A549 (cell line): ENCODE results near the gene SYCP3. TPM values are rescaled to one million over a fixed set of nuclear protein-coding genes. Genes with fewer than 3 reads are reported as not detected.

Source experiments
- ATAC-seq, 2 experiments: fragments of 200-7000 bp in 1 of 2; fragments of >200 bp in 1 of 2; cut with Nextera tagmentation in 1 of 2; cut with Tn5 transposase in 1 of 2; 3 replicates each; pipeline versions ENCODE4 v1.8.0 to v1.9.1; 2018 to 2020; ENCODE audit warnings: mild to moderate bottlenecking in 1 of 2, moderate library complexity in 1 of 2
- CTCF ChIA-PET: fragments of 300-600 bp; sonication (Branson Sonifier 250); formaldehyde crosslinking; extraction: SDS; loops from one replicate; lab custom pipeline; 2021; ENCODE audit warnings: antibody characterized with exemption, inconsistent platforms; lab: Yijun Ruan, JAX
- POLR2A ChIA-PET: fragments of 350-600 bp; formaldehyde crosslinking; extraction: SDS; loops from one replicate; lab custom pipeline; 2021; ENCODE audit warnings: antibody characterized with exemption, inconsistent platforms; lab: Yijun Ruan, JAX
- DNase-seq, 2 experiments: peaks; one replicate each; pipeline versions ENCODE4 v3.0.0 to v3.0.0-alpha.2; 2011 to 2016; ENCODE audit warnings: low read depth in 1 of 2, low spot score in 1 of 2
- FAIRE-seq: peaks from 2 replicates; lab custom pipeline; 2011; peaks lifted over from hg19 to GRCh38; lab: Jason Lieb, UNC
- H3K27ac ChIP-seq, 2 experiments: fragments of >200 bp; sonication (Bioruptor Twin); formaldehyde crosslinking; 3 replicates each; pipeline ENCODE4 v1.5.1; 2016 to 2017
- H3K4me1 ChIP-seq: fragments of >200 bp; sonication (Bioruptor Twin); formaldehyde crosslinking; 3 replicates; pipeline ENCODE4 v1.6.1; 2016
- H3K4me2 ChIP-seq: fragments of >200 bp; sonication (Bioruptor Twin); formaldehyde crosslinking; 3 replicates; pipeline ENCODE4 v1.6.1; 2016
- H3K4me3 ChIP-seq: fragments of >200 bp; sonication (Bioruptor Twin); formaldehyde crosslinking; 3 replicates; pipeline ENCODE4 v1.5.1; 2016
- H3K9me3 ChIP-seq: fragments of >200 bp; sonication (Bioruptor Twin); formaldehyde crosslinking; 3 replicates; pipeline ENCODE4 v1.6.1; 2016
- FOSL2 ChIP-seq, 2 experiments: fragments of 450-650 bp in 1 of 2; fragments of >200 bp in 1 of 2; sonication (Bioruptor Twin) in 1 of 2; formaldehyde crosslinking; IDR thresholded peaks; 2 replicates each; pipeline versions ENCODE4 v1.5.0 to v1.6.1; 2016 to 2020; ENCODE audit warnings: mild to moderate bottlenecking in 1 of 2, moderate library complexity in 1 of 2
- HOXB13 ChIP-seq: fragments of 250-450 bp; sonication (Bioruptor Pico); IDR thresholded peaks from 2 replicates; pipeline ENCODE4 v1.5.0; 2020; ENCODE audit warnings: low read depth, mild to moderate bottlenecking, moderate library complexity
- HOXB5 ChIP-seq: fragments of 250-450 bp; sonication (Bioruptor Pico); IDR thresholded peaks from 2 replicates; pipeline ENCODE4 v1.5.0; 2020; ENCODE audit warnings: mild to moderate bottlenecking, moderate library complexity
- MAZ ChIP-seq: fragments of 150-350 bp; IDR thresholded peaks from 2 replicates; pipeline ENCODE4 v1.6.1; 2014; ENCODE audit warnings: antibody characterized with exemption, low read depth, low read length, borderline replicate concordance
- PHF8 ChIP-seq: fragments of 200-600 bp; sonication (generic); IDR thresholded peaks from 2 replicates; pipeline ENCODE4 v1.6.1; 2016; ENCODE audit warnings: low read depth, mild to moderate bottlenecking, antibody characterized with exemption, moderate library complexity, borderline replicate concordance
- POLR2A ChIP-seq: IDR thresholded peaks from 2 replicates; pipeline ENCODE4 v1.6.1; 2012; ENCODE audit warnings: mild to moderate bottlenecking, low read length
- RAD21 ChIP-seq, 2 experiments: fragments of >200 bp in 1 of 2; sonication (Bioruptor Twin) in 1 of 2; formaldehyde crosslinking in 1 of 2; IDR thresholded peaks in 1 of 2; conservative IDR thresholded peaks in 1 of 2; 2 replicates in 1 of 2; 3 replicates in 1 of 2; pipeline ENCODE4 v1.6.1; 2012 to 2018; ENCODE audit warnings: inconsistent platforms in 1 of 2
- SMC3 ChIP-seq: fragments of >200 bp; sonication (Bioruptor Twin); formaldehyde crosslinking; IDR thresholded peaks from 3 replicates; pipeline ENCODE4 v1.6.1; 2018; ENCODE audit warnings: inconsistent platforms
- WGBS: methylation state at CpG from one replicate; pipeline ENCODE4 v1.1.6; 2017; ENCODE audit errors: missing lambda C conversion rate; 5-methylcytosine and 5-hydroxymethylcytosine counted together
- polyA plus RNA-seq, 4 experiments: library from polyadenylated mRNA; depleted of rRNA in 3 of 4; stranded (reverse); fragments of >200 nt; fragmentation: RNase III in 1 of 4; extraction: RNeasy Plus Mini Kit Qiagen cat#74134 plus additional on column Dnase treatment in 1 of 4; gene quantifications; 2 replicates in 3 of 4; 3 replicates in 1 of 4; pipeline ENCODE4 v1.2.3, GENCODE V29; 2011 to 2017
- TF ChIP-seq, protein P1 (sequence below): fragments of 150-350 bp; IDR thresholded peaks from 2 replicates; pipeline ENCODE4 v1.6.1; 2014; ENCODE audit warnings: low read depth, mild to moderate bottlenecking, low read length
- TF ChIP-seq, protein P2 (sequence below): fragments of >200 bp; sonication (Bioruptor Twin); formaldehyde crosslinking; IDR thresholded peaks from 3 replicates; pipeline ENCODE4 v1.5.1; 2016
- TF ChIP-seq, protein P3 (sequence below): IDR thresholded peaks from 2 replicates; pipeline ENCODE4 v1.6.1; 2012
- TF ChIP-seq, protein P4 (sequence below): IDR thresholded peaks from 2 replicates; pipeline ENCODE4 v1.6.1; 2012; ENCODE audit warnings: low read depth, borderline replicate concordance
- TF ChIP-seq, protein P5 (sequence below): fragments of 450-650 bp; IDR thresholded peaks from 2 replicates; pipeline ENCODE4 v1.6.1; 2014; ENCODE audit warnings: antibody characterized with exemption
- TF ChIP-seq, protein P6 (sequence below): fragments of 250-450 bp; sonication (Bioruptor Pico); IDR thresholded peaks from 2 replicates; pipeline ENCODE4 v1.5.0; 2020; ENCODE audit warnings: low read depth, mild to moderate bottlenecking, moderate library complexity
- TF ChIP-seq, protein P7 (sequence below): IDR thresholded peaks from 2 replicates; pipeline ENCODE4 v1.6.1; 2012

Gene SYCP3
- polyA plus RNA-seq, 2 of the 4 experiments (the other 2 are of a cell fraction): 0.14 to 0.27 TPM

DNA sequence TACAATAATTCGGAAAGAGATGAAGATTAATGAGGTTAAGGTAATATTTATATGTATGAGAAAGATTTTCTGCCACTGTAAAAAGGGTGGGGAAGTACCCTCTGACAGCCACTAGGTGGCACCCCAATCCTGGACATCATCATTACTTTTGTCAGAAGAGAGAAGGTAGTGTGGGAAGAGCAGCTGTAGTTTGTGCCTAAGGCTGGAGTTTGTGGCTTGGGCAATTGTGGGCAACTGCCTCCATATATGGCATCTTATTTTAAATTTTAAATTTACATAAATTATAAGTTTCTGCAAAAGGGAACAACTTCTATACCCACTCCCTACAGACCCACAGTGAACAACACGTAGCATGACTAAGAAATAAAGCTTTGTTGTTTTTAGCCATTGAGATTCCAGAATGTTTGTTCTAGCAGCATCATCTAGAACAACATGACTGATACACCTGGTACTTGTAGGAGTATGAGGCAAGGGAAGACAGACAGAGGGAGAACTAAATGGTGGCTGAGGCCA, 34.4 kb upstream of the SYCP3 start:
- no peaks in the 10 kb centered on the region for H3K4me1 ChIP-seq
- no peaks in the 10 kb centered on the region for H3K9me3 ChIP-seq
- WGBS: 48% methylated on average over 2 of the region's 2 CpGs
- DNase-seq (peak; percentile 65 to 76), FAIRE-seq (peak; percentile 70), ATAC-seq (peak; percentile 86 to 94)
- no peak overlapping the region for H3K4me3 ChIP-seq
- H3K4me2 ChIP-seq: no peak overlapping the region
- no peak overlapping the region for H3K27ac ChIP-seq
- TF ChIP-seq SMC3 (peak; percentile 78), RAD21 (conservative IDR thresholded peaks at IDR 0.05 in 1 of 2, IDR thresholded peaks at IDR 0.05 in 1 of 2) (peak; percentile 91 to 93), POLR2A (no peak), HOXB5 (CRISPR knock-in tag) (no peak), HOXB13 (CRISPR knock-in tag) (no peak), PHF8 (no peak), MAZ (no peak)
- TF ChIP-seq, protein P1, sequence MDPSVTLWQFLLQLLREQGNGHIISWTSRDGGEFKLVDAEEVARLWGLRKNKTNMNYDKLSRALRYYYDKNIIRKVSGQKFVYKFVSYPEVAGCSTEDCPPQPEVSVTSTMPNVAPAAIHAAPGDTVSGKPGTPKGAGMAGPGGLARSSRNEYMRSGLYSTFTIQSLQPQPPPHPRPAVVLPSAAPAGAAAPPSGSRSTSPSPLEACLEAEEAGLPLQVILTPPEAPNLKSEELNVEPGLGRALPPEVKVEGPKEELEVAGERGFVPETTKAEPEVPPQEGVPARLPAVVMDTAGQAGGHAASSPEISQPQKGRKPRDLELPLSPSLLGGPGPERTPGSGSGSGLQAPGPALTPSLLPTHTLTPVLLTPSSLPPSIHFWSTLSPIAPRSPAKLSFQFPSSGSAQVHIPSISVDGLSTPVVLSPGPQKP: no peak
- TF ChIP-seq, protein P2, sequence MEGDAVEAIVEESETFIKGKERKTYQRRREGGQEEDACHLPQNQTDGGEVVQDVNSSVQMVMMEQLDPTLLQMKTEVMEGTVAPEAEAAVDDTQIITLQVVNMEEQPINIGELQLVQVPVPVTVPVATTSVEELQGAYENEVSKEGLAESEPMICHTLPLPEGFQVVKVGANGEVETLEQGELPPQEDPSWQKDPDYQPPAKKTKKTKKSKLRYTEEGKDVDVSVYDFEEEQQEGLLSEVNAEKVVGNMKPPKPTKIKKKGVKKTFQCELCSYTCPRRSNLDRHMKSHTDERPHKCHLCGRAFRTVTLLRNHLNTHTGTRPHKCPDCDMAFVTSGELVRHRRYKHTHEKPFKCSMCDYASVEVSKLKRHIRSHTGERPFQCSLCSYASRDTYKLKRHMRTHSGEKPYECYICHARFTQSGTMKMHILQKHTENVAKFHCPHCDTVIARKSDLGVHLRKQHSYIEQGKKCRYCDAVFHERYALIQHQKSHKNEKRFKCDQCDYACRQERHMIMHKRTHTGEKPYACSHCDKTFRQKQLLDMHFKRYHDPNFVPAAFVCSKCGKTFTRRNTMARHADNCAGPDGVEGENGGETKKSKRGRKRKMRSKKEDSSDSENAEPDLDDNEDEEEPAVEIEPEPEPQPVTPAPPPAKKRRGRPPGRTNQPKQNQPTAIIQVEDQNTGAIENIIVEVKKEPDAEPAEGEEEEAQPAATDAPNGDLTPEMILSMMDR: peak; percentile 97
- TF ChIP-seq, protein P3, sequence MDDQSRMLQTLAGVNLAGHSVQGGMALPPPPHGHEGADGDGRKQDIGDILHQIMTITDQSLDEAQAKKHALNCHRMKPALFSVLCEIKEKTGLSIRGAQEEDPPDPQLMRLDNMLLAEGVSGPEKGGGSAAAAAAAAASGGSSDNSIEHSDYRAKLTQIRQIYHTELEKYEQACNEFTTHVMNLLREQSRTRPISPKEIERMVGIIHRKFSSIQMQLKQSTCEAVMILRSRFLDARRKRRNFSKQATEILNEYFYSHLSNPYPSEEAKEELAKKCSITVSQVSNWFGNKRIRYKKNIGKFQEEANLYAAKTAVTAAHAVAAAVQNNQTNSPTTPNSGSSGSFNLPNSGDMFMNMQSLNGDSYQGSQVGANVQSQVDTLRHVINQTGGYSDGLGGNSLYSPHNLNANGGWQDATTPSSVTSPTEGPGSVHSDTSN: no peak
- TF ChIP-seq, protein P4, sequence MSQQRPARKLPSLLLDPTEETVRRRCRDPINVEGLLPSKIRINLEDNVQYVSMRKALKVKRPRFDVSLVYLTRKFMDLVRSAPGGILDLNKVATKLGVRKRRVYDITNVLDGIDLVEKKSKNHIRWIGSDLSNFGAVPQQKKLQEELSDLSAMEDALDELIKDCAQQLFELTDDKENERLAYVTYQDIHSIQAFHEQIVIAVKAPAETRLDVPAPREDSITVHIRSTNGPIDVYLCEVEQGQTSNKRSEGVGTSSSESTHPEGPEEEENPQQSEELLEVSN: no peak
- CTCF ChIA-PET: interaction anchor here (0.6 to 3.6 kb wide), 39 partner anchors 8 to 1775 kb away, joined by 3 to 78 read pairs (median 4); partner anchors contain the start of genes ARL1 and GNPTAB
- POLR2A ChIA-PET: interaction anchor here (0.6 to 1.2 kb wide), 3 partner anchors 56 to 66 kb away, joined by 3 to 6 read pairs (median 4); partner anchors contain the start of gene GNPTAB

DNA sequence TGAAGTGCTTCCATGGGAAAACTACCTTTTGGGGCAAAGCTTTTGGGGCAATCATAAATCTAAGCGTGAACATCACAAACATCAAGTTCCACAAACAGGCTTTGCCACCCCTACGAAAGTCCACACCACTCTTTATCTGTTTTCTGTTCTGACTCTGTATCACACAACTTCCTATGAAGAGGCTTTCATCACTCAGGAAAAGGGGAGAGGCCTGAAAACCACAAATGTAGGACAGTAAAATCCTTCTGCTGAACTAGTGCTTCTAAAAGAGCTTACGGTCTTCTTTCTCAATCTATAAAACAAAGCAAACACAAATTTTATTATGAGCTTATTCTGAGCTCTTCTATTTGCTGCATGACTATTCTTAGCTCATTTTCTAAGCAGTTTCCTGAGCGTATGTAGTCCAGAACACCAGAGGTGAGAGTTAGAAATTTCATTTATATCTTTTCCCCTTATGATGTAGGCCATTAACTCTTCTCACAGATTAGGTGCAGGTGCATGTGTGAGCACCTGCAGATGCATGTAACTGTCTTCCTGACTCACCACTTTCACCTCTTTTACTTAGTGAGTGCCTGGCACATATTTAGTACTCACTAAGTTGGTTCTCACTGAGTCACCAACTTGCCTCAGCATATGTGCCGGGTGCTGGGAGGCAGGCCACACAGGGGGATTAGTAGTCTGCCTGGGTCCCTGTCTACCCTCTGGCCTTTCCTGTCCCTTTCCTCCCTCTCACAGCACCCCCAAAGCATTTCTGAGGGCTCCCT, 32.9 kb upstream of the SYCP3 start:
- Histone ChIP-seq H3K27ac (no peak overlapping the region), H3K4me3 (no peak overlapping the region), H3K4me1 (no peaks in the 10 kb centered on the region), H3K9me3 (no peaks in the 10 kb centered on the region), H3K4me2 (no peak overlapping the region)
- 89% methylated on average over 5 of the region's 5 CpGs for WGBS
- FAIRE-seq (no peak), ATAC-seq (no peak), DNase-seq (no peak)
- CTCF ChIA-PET: interaction anchor here (0.9 to 3.6 kb wide), 13 partner anchors 9 to 1039 kb away, joined by 3 to 78 read pairs (median 14); partner anchors contain the start of gene GNPTAB
- TF ChIP-seq, protein P1: no peak
- TF ChIP-seq, protein P5, sequence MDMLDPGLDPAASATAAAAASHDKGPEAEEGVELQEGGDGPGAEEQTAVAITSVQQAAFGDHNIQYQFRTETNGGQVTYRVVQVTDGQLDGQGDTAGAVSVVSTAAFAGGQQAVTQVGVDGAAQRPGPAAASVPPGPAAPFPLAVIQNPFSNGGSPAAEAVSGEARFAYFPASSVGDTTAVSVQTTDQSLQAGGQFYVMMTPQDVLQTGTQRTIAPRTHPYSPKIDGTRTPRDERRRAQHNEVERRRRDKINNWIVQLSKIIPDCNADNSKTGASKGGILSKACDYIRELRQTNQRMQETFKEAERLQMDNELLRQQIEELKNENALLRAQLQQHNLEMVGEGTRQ: no peak
- TF ChIP-seq HOXB13 (CRISPR knock-in tag): no peak
- TF ChIP-seq, protein P6, sequence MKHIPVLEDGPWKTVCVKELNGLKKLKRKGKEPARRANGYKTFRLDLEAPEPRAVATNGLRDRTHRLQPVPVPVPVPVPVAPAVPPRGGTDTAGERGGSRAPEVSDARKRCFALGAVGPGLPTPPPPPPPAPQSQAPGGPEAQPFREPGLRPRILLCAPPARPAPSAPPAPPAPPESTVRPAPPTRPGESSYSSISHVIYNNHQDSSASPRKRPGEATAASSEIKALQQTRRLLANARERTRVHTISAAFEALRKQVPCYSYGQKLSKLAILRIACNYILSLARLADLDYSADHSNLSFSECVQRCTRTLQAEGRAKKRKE (CRISPR knock-in tag): no peak
- TF ChIP-seq, protein P7, sequence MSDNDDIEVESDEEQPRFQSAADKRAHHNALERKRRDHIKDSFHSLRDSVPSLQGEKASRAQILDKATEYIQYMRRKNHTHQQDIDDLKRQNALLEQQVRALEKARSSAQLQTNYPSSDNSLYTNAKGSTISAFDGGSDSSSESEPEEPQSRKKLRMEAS: no peak
- no peak for TF ChIP-seq FOSL2 (IDR thresholded peaks at IDR 0.05)
- TF ChIP-seq FOSL2 (CRISPR knock-in tag; IDR thresholded peaks at IDR 0.05): no peak
- POLR2A ChIA-PET: no interaction called here
